Measurements from ENCODE around the gene KCNH6.

GRCh38 chr17:63519116-63519881 lies 3.9 kb upstream of the KCNH6 start:
- TF ChIP-seq CTCF (IDR thresholded peaks at IDR 0.05; ENCODE audit: low read depth, low read length, missing input control) (no peak), RXRA (IDR thresholded peaks at IDR 0.05) (no peak), SP1 (IDR thresholded peaks at IDR 0.05) (no peak)
